HG02763 (cell line): Measurements from ENCODE around the gene GCFC2.
"Not testable (repeated sequence)": the region's sequence is repeated elsewhere in the genome, so short reads cannot be mapped to it uniquely, and the experiment has no call there.

Source experiments
- ATAC-seq: cut with Tn5 transposase; IDR thresholded peaks from one replicate; pipeline ENCODE4 v1.9.1; 2021; ENCODE audit warnings: mild to moderate bottlenecking, moderate library complexity; ENCODE audit not compliant: unreplicated experiment

Gene GCFC2

DNA sequence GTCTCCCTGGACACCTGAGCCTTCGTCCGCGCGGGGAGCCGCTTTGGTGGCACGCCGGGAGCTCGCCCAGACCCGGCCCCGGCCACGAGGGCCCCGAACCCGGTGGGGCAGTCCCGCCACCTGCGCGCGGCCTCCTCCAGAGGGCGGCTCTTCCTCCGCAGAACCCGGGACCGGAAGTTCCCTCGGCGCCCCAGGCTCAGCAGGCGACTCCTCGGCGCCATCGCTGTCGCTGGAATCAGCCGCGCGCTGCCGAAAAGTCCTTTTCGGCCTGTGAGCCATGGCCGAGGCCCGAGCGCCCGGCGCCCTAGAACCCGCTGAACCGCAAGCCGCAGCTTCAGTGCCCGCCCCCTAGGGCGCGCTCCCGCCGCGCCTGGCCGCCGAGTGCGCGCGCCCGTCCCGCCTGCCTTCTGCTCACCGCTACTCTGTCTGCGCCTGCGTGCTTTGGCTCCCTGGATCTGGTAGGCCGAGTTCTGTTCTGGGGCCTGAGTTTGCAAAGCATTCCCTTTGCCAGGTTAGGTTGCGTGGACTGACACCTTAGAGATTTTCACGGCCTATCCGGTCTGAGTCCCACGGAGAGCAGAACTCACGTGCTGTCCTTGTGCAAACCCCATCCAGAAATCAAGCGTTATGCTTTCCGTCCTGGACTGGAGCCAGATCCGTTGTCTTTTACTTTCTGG is at the start of gene GCFC2:
TSS of gene GCFC2 (minus strand) at position 339 of the 677 bp plus-strand sequence. CDS start at position 279, 60 bp downstream.
- ATAC-seq = peak; percentile 95

DNA sequence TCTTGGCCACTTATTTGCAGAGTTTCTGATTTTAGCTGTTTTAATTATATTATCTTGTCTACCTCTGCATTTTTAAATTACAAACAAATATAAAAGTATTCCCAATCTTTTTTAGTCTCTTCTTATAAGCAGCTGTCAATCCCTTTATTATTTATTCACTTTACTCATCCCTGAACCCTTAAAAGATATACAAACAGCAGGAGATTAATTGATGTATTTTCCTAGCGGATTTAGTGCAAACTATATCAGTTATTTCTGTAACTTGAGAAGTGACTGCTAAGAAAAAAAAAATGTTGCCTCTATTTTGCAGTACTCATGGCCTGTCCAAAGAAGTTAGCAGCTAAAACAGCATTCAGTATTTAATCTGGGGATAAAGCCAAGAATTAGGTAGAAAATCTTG is 42.1 kb upstream of the GCFC2 start:
- no peak for ATAC-seq

DNA sequence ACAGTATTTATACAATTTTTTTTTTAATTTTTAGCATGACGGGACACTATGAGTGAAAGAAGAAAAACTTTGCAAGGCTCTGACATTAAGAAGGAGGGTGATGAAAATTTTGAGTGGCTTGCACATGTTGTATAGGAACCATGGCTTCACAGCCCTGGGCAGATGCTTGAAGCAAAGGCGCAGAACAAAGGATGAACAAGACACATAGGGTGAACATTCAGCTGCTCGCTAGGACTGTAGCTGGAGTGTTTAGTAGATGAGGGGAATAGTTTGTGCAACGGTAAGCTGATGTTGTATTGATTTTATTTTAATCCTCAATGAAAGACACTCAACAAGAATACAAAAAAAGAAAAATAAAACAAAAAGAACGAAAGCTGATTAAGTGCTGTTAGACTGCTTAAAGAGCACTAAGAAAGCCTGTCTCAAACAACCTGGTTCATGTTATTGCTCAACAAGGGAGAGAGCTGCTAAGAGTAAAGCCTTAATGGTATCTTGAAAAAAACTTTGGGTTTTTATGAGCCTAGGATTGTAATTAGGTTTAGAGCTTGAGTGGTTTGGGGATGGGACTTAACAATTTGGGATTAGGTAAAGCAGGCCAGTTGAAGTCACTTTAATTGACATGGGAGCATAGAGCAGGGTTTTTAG is 41.2 kb upstream of the GCFC2 start:
- ATAC-seq = no peak

DNA sequence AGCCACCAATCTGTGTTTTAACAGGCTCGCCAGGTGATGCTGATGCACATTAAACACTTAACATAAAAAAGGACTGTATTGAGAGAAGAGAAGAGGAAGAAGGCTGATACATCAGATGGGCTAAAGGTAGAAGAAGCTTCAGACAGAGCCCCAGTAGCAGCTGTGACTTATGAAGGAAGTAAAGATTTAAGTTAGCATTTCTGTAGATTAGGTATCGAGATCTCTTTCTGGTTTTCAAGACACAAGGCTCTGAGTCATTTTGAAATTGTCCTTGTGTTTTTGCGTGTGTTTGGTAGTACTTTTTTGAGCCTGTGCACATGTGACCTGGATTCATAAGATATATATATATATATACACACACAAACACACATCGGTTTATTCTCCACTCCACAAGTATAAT is 40.6 kb upstream of the GCFC2 start:
- no peak for ATAC-seq

DNA sequence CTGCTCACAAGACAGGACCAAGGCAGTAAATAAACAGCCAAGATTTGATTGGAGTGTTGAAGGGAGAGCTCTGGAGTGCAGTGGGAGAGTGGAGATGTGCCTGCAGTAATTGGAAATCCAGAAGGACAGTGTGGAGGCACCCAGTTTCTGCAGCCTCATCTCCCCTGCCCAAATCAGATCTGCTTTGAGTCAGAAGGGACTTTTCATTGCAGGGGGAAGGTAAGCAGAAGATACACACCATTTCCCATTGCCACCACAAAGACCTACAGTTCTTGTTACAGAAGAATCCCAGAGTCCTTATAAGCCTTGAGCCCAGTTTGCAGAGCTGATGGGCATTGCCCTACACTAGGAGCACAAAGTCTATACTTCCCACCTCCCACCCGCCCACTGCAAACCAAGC is 27.2 kb upstream of the GCFC2 start:
- no peak for ATAC-seq

DNA sequence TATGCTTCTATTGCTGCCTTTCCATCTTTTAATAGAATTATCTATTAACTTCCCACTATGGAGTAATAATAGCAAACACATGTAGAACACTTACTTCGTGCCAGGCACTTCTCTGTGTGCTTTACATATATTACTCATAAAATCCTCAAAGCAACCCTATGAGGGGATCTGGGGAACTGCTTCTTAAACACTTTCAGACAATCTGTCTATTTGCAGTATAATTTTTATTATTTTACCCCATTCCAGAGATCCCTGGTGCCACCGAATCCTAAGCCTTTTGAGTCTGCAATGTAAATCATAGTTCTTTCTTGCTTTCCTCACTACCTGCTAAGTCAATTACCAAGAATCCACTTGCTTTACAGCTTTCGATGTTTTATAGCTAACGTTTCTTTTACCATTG is 25.6 kb upstream of the GCFC2 start:
- ATAC-seq = no peak

DNA sequence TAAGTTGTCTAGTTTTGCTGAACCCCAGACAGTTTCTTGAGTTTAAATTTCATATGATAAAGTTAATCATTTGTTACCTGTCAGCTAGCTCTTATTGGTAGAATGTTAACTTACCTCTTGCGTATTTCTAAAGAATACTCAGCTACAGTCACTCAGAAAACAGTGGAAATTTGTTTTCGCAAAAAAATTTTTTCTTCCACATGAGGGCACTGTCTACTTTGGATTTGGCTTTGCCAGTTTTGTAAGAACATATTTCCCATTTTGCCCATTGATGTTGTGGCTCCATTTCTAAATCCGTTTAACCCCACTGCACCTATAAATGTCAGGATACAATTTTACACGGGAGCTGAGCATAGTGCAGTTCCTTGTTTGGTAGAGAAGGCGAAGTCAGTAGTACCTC is 19.1 kb upstream of the GCFC2 start:
- no peak for ATAC-seq

DNA sequence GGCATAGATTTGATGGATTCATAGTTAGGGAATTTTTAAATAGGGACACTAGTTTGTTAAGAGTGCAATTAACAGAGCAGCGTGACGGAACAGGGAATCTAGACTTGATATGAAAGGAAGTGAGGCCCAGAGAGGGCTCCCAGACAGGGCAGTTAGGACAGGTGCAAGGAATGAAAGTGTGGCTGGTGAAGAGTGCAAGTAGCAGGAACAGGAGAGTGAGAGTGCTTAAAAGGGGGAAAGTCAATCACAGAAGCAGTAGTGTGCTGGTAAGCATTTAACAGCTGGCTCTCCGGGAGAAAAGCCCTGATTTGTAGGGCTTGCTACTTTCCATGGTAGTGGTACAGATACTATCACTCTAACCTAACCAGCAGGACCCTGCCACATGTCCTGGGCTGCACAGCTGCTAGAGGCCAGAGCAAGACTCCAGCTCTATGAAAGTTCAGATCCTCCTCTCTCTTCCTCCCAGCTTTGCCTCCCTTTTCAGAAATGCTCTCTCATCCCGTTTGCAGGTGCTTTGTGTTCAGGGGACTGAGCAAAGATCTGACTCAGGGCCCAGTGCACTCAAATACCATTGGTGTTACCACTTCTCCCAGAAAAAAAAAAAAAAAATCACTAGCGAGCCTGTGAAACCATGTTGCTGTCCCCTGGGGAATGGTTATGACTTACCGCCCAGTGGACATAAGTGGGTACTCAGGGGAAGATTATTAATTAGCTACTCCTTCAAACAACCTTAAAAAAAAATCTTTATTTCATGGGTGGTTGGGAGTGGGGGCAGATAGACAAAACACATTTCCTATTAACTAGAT is 18.1 kb upstream of the GCFC2 start:
- ATAC-seq = no peak

DNA sequence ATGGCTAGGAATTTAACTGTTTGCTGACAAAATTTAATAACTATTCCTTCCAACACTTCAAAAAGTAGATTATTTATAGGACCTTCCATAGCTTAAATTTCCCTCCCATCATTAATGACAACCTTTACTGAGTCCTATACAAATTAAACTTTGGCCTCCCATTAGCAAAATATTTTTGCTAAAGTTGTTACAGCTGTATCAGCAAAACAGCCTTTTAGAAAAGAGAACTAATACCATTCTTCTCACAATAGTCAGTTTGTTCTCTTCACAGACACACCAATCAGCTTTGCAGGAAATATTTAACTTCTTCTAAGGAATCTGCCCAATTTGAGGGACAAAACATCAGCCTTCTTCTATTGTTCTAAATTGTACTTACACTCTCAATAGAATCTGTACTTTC is 12.0 kb upstream of the GCFC2 start:
- ATAC-seq = no peak

DNA sequence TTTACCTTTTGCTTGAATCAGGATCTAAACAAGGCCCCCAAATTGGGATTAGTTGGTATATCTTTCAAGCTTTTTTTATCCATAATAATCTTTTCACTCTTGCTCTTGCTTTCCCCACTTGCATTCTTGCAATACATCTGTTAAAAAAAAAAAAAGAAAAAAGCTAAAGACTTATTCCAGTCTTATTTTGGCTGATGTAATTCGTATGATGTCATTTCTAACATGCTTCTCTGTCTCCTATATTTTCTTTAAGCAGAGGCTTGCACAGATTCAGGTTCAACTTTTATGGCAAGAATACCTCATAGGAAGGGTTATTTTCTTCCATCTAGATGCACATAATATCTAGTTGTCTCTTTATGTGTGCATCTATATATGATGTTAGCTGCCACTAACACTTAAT is 9.8 kb upstream of the GCFC2 start:
- ATAC-seq = no peak

DNA sequence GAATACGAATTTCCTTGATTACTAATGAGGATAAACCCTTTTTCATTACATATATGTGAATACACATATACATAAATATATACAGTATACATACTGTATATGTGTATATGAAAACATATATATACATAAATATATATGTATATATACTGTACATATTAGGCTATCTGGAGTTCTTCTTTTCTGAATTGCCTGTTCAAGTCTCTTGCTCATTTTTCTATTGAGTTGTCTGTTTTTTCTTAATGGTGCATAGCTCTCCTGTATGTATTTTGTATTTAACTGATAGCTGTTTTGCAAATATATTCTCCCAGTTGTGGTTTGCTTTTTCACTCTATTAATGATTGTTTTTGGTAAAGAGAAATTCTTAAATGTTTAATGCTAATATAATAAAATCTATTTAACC is 8.9 kb upstream of the GCFC2 start:
- ATAC-seq = no peak

DNA sequence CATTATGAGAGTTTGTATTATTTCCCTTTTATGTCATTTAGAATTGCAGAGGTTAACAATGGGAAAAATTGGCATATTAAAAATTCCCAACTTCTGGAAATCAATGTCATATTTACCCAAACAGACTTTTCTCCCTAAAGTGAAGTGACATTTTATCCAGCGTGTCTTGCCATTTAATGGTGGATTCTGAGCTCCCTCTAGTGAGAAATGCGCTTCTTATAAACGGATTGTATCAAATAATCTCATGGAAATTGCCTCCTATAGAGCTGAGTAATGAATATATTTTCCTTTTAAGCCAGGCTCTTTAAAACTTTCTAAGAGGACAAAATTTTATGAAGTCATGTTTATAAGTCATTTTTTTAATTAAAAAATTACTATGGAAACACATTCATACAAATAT is 5.7 kb upstream of the GCFC2 start:
- no peak for ATAC-seq

DNA sequence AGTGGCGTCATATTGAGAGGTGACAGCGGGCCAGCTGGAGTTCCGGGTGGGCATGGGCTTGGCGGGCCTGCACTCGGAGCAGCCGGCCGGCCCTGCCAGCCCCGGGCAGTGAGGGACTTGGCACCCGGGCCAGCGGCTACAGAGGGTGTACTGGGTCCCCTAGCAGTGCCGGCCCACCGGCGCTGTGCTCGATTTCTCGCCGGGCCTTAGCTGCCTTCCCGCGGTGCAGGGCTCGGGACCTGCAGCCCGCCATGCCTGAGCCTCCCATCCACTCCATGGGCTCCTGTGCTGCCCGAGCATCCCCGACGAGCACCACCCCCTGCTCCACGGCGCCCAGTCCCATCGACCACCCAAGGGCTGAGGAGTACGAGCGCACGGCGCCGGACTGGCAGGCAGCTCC is 875 bp upstream of the GCFC2 start:
- not testable (repeated sequence) for ATAC-seq

DNA sequence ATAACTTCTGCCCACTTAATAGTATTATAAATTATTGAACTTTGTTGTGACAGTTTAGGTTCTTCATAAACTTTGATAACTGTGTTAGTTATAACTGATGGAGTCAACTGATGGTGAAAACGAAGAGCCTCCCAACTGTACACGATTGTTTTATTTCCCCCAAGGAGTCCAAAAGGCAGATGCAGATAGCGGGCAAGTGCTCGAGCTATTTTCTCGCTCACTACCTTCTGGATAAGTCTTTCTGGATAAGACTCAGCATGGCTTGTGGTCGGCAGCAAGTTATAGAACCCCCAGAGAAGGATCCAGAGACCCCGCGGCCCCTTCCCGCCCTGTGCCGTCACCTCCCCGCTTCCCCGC is 517 bp downstream of the GCFC2 start:
- ATAC-seq = no peak

DNA sequence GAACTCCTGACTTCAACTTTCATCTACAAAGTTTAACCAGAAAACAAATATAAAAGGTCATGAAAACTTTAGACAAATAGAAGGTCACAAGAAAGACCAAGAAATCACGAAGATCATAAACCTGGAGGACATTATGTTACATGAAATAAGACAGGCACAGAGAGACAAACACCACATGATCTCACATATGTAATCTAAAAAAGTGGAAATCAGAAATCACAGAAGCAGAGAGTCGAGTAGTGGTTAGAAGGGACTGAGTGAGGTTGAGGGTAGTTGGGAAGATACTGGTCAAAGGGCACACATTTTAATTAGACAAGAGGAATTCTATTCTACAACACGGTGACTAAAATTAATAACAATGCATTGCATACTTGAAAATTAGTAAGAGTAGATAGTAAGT is 1.4 kb downstream of the GCFC2 start:
- ATAC-seq = no peak

DNA sequence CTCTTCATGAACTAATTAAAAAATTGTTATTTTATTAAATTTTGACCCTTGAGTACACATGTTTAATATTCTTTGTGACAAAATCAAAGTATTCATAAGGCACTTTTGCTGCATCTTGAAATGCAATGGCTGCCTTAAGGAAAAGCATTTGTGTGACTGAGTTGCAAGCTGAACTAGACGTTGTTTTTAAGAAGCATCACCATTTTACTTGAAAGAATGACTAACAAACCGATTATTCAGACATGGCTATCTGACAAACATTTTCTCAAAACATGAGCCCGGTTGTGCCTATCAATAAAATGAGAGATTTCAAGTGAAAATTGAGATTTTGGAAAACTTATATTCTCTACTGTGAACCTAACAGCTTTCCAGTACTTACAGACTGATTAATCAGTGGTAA is 2.8 kb downstream of the GCFC2 start:
- no peak for ATAC-seq

DNA sequence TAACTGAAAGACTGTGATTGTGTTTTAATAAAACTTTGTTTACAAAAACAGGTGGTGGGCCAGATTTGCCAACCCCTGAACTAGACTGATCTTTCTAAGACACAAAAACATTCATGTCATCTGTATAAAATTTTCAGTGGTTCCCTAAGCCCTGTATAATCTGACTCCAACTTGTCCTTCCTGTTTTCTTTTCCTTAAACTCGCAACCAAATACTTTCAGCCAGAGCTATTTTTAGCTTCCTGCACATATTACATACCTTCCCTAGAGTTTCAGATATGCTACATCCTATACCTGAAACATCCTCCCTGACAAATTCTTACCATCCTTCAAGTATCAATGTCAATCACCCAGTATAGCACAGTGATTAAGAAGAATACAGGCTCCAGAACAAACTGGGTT is 4.8 kb downstream of the GCFC2 start:
- no peak for ATAC-seq

DNA sequence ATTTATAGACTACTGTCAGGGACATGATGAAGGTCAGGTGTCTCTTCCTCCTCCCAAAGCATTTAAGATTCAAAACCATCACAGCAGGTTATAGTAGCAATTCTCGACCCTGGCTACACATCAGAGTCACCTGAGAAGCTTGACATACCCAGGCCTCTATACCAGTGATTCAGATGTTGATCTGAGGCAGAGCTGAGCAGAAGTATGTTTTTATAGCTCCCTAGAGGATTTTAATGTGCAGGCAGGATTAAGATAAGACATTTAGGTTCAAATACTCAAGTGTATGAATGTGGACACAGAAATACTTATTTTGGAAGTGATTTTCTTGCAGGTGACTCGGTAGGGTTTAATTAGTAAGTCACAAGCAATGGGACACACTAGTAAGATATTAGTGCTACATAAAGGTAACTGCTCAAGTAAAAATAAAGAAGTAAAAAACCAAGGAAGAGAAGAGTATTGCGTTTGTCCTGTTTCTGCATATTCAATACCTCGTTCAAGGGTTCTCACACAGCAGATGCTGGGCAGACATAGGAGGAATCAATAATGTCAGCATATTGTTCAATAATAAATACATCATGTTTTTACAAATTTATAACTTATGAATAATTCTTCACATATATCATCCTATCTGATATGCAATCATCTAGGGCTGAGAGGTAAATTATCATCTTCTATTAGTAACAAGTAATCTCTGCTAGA is 7.0 kb downstream of the GCFC2 start:
- no peak for ATAC-seq

DNA sequence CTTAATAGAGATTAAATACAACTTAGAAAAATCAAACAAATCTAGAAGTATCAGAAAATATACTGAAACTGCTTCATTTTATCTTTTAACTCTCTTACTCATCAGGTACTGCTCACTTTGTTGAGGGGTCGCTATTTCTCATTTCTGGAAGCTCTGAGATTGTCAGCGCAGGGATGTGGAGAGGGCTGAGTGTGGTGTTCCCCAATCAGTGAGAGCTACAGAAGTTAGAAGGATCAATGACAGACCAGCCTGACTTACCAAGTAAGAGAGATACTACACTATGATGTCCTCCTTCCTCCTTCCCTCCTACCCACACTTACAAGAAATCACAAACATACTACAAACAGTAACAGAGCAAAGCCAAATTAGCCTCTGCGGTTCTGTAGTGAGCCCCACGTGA is 8.1 kb downstream of the GCFC2 start:
- no peak for ATAC-seq

DNA sequence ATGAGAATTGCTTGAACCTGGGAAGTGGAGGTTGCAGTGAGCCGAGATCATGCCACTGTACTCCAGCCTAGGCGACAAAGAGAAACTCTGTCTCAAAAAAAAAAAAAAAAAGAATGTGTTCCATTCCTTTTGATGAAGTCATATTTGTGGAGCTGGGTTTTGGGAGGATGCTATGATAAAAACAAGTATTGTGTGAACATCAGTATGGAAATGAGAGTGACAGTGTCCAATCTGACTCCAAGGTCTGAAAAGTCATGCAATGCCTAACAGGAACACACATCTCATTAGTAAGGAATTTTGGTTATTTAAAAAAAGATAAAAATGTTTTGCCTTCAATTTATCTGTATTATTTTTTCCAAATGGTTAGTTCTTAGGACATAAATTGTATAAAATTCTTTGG is 11.8 kb downstream of the GCFC2 start:
- ATAC-seq = no peak

DNA sequence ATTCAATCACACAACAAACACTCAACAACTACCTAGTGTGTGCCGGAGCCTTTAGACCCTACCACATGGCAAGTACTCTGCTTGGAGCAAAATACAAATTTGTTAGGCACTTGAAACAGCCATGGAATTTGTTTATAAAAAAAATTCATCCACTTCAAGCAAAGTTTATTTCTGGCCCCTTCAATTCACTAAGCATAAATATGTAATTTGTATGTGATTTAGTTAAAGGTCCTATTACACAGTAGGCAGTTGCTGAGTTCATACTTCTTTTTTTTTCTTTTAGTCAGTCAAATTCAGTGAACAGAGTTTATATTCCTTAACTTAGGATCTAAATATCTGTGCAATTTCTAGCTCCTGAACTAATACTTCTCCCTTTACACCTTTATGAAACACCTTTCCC is 22.5 kb downstream of the GCFC2 start:
- ATAC-seq = no peak

DNA sequence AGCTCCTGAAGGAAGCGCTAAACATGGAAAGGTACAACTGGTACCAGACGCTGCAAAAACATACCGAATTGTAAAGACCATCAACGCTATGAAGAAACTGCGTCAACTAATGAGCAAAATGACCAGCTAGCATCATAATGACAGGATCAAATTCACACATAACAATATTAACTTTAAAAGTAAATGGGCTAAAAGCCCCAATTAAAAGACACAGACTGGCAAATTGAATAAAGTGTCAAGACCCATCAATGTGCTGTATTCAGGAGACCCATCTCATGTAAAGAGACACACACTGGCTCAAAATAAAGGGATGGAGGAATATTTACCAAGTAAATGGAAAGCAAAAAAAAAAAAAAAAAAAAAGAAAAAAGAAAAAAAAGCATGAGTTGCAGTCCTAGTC is 27.3 kb downstream of the GCFC2 start:
- not testable (repeated sequence) for ATAC-seq
